ENCODE measurements around the gene SRSF4.
"Not testable (repeated sequence)": the region's sequence is repeated elsewhere in the genome, so short reads cannot be mapped to it uniquely, and the experiment has no call there.

Gene SRSF4

DNA sequence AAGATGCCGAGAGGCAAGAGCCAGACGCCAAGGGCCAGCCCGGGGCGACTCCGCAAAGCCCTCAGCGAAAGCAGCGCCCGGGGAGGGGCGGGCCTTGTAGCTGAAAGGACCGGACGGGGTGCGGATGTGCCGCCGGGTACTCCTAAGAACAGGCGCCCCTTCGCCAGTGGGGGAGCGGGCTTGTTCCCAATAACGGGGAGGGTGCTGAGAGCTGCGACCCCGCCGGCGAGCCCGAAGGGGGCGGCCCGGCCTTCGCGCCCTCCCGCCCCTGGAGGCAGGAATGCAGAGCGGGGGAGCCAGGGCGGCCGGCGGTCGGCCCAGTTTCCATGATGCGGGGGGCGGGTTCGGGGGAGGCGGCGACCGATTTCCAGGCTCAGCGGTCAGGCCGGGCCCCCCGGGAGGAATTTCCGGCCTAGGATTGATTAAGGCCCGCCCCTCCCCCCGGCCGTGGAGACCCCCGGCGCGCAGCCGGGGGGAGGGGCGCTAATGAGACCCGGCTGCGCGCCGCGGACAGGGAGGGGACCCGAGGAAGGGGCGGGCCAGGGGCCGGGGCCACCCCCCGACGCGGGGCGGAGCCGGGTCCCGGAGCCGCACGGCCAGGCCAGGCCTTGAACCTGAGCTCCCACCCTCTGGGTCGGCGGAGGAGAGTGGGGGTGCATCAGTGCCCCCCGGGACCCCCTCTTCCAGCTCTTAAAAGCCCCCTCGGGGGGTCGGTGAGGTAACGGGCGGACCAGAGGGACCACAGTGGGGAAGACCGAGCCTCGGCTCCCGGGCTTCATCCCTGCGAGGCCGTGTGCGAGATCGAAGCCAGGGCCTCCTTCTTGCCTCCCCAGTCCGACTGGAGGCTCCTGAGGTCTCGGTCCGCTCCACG is 57.1 kb downstream of the SRSF4 start:
- DNase-seq (ENCODE audit: low read depth, low spot score) = peak; percentile 47

GRCh38 chr1:29123887-29124365 is 57.8 kb downstream of the SRSF4 start, which contains the start of gene TMEM200B:
Gene TMEM200B, minus strand, starts transcription at chr1:29123903. Its CDS starts 2,075 bp downstream, at chr1:29121828.
- DNase-seq (ENCODE audit: low read depth, low spot score) = no peak

GRCh38 chr1:29123053-29123886 is 58.4 kb downstream of the SRSF4 start:
- no peak for DNase-seq (ENCODE audit: low read depth, low spot score)

GRCh38 chr1:29122682-29123052 is 59.0 kb downstream of the SRSF4 start:
- no peak for DNase-seq (ENCODE audit: low read depth, low spot score)

DNA sequence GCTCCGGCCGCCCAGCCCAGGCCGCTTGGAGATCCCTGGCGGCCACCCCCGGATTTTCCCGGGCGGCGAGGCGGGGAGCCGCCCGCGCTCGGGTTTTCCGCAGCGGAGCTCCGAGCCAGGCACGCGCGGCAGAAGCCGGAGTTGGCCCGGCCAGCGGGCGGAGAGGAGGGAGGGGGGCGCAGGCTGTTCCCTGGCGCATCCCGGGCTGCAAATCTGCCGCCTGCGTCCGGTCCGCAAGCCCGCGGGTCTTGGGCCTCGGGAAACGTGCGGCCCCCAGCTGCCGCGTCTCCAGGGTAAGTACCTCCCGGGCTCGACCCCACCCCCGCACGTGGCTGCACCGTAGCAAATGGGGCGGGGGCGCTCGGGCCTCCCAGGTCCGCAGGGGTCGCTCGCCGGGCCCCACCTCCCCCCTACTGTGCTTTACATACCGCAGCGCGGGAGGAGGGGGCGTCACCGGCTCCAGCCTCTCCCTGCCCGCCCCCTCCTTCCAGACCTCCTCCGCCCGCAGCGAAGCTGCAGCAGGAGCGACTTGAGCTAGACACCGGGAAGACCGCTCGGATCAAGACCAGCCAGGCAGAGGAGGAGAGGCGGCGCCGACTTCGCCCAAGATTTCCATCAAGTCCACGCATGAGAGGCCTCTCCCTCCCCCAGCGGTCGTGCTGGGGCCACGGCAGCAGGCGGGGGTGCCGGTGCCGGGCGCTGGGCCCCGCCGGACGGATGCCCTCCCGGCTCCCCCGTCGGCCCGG is 59.6 kb downstream of the SRSF4 start:
- DNase-seq (ENCODE audit: low read depth, low spot score) = no peak

DNA sequence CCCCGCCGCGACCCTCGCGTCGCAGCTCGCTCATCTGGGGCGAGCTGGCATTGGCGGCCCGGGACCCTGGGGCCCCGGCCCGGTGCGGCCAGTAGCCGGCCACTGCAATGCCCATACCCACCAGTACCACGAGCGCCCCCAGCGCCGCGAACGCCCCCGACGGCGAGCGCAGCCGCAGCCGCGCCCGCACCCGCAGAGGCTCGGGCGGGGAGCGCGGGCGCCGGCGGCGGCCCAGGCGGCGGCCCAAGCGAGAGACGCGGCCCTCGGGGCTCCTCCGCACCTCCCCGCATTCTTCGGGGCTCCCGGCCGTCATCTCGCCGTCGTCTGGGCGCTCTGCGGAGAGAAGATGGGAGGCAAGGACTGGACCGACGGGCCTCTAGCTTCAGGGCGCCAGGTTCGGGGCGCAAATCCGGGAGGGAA is 60.2 kb downstream of the SRSF4 start:
- no peak for DNase-seq (ENCODE audit: low read depth, low spot score)

- no peak for DNase-seq (ENCODE audit: low read depth, low spot score)
Measured at GRCh38 chr1:29120947-29121485, 60.7 kb downstream of the SRSF4 start.

- DNase-seq (ENCODE audit: low read depth, low spot score) = no peak
Measured at GRCh38 chr1:29120367-29120766, 61.3 kb downstream of the SRSF4 start.

- DNase-seq (ENCODE audit: low read depth, low spot score) = no peak
Measured at GRCh38 chr1:29119121-29119929, 62.4 kb downstream of the SRSF4 start.

DNA sequence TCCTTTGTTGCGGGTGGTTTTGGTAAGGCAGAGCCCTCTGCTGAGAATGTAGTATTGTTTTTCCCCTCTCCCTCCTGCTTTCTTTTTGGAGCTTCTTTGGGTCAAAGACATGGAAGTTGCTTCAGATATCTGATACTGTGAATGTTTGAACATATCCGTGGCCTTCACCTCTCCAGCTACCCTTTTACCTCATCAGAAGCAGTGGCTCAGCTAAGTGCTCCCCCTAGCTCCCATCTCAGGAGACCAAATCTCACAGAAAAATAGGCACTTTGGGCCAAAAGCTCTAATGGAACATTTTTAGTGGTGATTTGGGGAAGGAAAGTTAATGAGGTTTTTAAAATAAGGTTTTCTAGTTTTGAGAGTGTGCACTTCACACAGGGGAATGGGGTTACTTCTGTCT is 64.3 kb downstream of the SRSF4 start:
- DNase-seq (ENCODE audit: low read depth, low spot score) = no peak

GRCh38 chr1:29114654-29115053 is 67.0 kb downstream of the SRSF4 start:
- no peak for DNase-seq (ENCODE audit: low read depth, low spot score)

- DNase-seq (ENCODE audit: low read depth, low spot score) = no peak
Measured at GRCh38 chr1:29113413-29114117, 68.1 kb downstream of the SRSF4 start.

- no peak for DNase-seq (ENCODE audit: low read depth, low spot score)
Measured at GRCh38 chr1:29112705-29113412, 68.8 kb downstream of the SRSF4 start.

- not testable (repeated sequence) for DNase-seq (ENCODE audit: low read depth, low spot score)
Measured at GRCh38 chr1:29108041-29108440, 73.7 kb downstream of the SRSF4 start.

DNA sequence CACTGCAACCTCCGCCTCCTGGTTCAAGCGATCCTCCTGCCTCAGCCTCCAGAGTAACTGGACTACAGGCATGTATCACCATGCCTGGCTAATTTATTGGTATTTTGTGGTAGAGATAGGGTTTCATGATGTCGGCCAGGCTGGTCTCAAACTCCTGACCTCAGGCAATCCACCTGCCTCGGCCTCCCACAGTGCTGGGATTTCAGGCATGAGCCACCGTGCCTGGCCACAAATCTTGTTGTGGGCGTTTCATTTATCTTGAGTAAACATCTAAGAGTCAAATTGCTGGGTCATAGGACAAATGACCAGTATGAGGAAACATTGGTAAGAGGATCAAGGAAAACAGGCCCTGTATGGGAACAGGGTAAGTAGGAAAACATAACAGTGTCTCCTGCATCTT is 75.9 kb downstream of the SRSF4 start:
- no peak for DNase-seq (ENCODE audit: low read depth, low spot score)

DNA sequence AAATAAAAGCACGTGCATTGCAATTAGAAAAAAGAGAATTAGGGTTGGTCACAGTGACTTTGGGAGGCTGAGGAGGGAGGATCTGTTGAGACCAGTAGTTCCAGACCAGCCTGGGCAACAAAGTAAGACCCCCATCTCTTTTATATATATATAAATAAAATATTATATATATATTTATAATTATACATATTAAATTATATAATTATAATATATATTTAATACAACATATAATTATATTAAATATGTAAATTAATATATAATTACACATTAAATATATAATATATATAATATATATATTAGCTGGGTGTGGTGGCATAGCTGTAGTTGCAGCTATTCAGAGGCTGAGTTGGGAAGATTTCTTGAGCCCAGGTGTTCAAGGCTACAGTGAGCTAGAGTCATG is 81.2 kb downstream of the SRSF4 start:
- no peak for DNase-seq (ENCODE audit: low read depth, low spot score)

DNA sequence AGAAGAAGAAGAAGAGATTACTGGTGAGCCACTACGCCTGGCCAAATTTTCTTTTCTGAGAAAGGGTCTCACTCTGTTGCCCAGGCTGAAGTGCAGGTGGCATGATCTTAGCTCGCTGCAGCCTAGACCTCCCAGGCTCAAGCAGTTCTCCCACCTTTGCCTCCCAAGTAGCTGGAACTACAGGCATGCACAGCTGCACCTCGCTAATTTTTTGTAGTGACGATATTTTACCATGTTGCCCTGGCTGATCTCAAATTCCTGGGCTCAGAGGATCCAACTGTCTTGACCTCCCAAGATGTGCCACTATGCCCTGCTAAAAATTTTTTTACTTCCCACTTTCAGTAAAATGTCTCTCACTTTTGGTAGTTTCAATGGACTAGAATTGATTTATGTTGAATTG is 82.4 kb downstream of the SRSF4 start:
- DNase-seq (ENCODE audit: low read depth, low spot score) = no peak

All from brain pericyte (primary cell).